ENCODE measurements around the gene DLG5. TPM values are rescaled to one million over a fixed set of nuclear protein-coding genes. Genes with fewer than 3 reads are reported as not detected.

The DLG5 gene
- total RNA-seq, 2 donors from 2014 or later: 3.2 to 6.5 TPM

DNA sequence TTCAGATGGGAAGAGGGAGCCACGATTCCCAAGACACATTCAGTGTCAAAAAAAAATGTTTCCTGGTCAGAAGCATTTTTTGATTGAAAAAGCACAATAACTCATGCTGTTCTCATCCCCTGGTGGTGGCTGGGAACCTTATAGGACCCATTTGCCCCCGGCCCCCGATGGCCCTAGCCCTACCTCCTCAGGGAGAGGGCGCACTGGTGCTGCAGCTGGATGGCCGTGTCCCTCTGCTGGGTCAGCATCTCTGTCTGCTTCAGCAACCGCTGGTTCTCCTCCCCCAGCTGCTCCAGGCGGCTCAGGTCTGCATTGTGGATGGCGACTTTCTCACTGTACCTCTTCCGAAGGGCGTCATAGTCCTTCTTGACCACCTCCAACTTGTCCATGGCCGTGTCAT is 83.3 kb downstream of the DLG5 start:
- no peak overlapping the region for H3K4me3 Mint-ChIP-seq
- no peak for ATAC-seq (replicated peaks in 1 of 2)

DNA sequence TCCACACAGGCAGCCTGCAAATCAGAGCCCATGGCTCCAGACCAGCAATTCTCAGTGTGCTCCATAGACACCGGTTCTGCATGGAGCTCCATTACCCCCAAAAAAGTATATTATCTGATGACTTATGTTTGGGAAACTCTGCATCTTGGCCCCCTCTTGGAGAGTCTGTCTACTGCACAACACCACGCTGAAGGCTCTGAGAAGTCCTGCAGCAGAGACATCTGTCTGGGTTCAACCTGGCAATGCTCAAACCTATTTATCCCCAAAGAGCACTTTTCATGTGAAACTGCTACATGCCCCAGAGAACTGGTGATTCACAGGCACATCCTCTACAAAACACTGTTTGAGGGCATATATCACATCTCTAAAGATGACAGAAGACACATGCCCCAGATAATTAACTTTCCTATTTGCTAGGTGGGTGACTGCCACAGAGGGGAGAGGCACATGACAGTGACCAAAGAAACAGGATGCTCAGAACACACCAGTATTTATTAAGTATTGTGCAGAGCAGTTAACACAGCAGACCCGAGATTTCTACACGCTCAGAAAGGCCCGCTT is 83.8 kb downstream of the DLG5 start:
- Mint-ChIP-seq H3K9me3 (no peaks in the 10 kb centered on the region), H3K27ac (no peak overlapping the region), H3K4me3 (no peak overlapping the region), H3K36me3 (ENCODE audit: insufficient read depth in 2 of 2) (no peaks in the 10 kb centered on the region), H3K27me3 (ENCODE audit: low read depth) (no peaks in the 10 kb centered on the region), H3K4me1 (ENCODE audit: low read depth) (peaks cover 2% of the 10 kb centered on the region)
- DNase-seq: no peak
- peak in 1 of 2 donors; percentile 18 for ATAC-seq (replicated peaks in 1 of 2)

More for the DNA sequence above, 83.3 kb downstream of the DLG5 start:
- H3K36me3 Mint-ChIP-seq (ENCODE audit: insufficient read depth in 2 of 2): no peaks in the 10 kb centered on the region
- H3K27ac Mint-ChIP-seq: no peak overlapping the region
- H3K9me3 Mint-ChIP-seq: no peaks in the 10 kb centered on the region
- H3K27me3 Mint-ChIP-seq (ENCODE audit: low read depth): no peaks in the 10 kb centered on the region
- DNase-seq: no peak
- H3K4me1 Mint-ChIP-seq (ENCODE audit: low read depth): no peaks in the 10 kb centered on the region

GRCh38 chr10:77841711-77842375 is 84.7 kb downstream of the DLG5 start:
- no peak for ATAC-seq (replicated peaks in 1 of 2)
- Mint-ChIP-seq H3K27ac (no peak overlapping the region), H3K27me3 (ENCODE audit: low read depth) (no peaks in the 10 kb centered on the region), H3K4me3 (no peak overlapping the region), H3K4me1 (ENCODE audit: low read depth) (peaks cover 8% of the 10 kb centered on the region), H3K36me3 (ENCODE audit: insufficient read depth in 2 of 2) (no peaks in the 10 kb centered on the region), H3K9me3 (no peaks in the 10 kb centered on the region)
- no peak for DNase-seq

- Mint-ChIP-seq H3K36me3 (ENCODE audit: insufficient read depth in 2 of 2) (no peaks in the 10 kb centered on the region), H3K27ac (no peak overlapping the region)
Measured at GRCh38 chr10:77840636-77841035, 85.9 kb downstream of the DLG5 start.

DNA sequence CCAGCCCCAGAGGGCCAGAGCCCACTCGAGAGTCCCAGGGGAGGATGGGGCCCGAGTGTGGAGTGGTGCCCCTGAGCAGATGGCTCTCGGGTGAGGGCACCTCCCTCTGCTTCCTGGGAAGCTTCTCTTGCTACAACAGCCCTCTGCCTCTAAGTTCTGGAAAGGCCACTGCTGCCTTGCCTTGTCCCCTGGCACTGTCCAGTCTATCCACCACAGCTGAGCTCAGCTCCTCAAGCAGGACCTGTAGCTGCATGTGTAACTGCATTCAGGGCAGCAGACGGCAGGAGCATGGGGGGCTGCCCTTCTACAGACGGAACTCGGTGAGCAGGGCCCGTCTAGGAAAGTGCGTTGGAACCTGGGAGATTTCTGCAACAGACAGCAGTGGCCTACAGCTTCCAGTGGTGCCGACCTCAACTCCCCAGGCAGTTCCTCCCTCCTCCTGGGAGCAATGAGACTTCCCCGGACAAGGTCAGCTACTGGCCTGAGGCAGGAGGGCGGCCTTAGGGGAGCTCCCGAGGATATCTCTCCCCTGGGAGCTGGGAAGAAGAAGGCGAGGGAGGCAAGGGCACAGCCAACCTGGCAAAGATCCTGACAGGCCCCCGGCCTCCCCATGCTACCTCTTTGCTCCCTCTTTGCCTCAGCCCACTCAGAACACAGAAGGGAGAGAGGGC is 88.5 kb downstream of the DLG5 start:
- no peak overlapping the region for H3K27ac Mint-ChIP-seq
- no peak for DNase-seq
- peaks cover 24% of the 10 kb centered on the region for H3K4me1 Mint-ChIP-seq (ENCODE audit: low read depth)
- no peak for ATAC-seq (replicated peaks in 1 of 2)
- H3K9me3 Mint-ChIP-seq: no peaks in the 10 kb centered on the region
- H3K36me3 Mint-ChIP-seq (ENCODE audit: insufficient read depth in 2 of 2): no peaks in the 10 kb centered on the region
- H3K4me3 Mint-ChIP-seq: no peak overlapping the region
- no peaks in the 10 kb centered on the region for H3K27me3 Mint-ChIP-seq (ENCODE audit: low read depth)

More at GRCh38 chr10:77840636-77841035, 85.9 kb downstream of the DLG5 start:
- no peak for ATAC-seq (replicated peaks in 1 of 2)
- Mint-ChIP-seq H3K9me3 (no peaks in the 10 kb centered on the region), H3K27me3 (ENCODE audit: low read depth) (no peaks in the 10 kb centered on the region), H3K4me3 (no peak overlapping the region), H3K4me1 (ENCODE audit: low read depth) (peaks cover 19% of the 10 kb centered on the region)
- DNase-seq: no peak

- Mint-ChIP-seq H3K4me1 (ENCODE audit: low read depth) (peaks cover 24% of the 10 kb centered on the region), H3K9me3 (no peaks in the 10 kb centered on the region), H3K27ac (peak overlapping the region; percentile 47), H3K27me3 (ENCODE audit: low read depth) (no peaks in the 10 kb centered on the region), H3K36me3 (ENCODE audit: insufficient read depth in 2 of 2) (no peaks in the 10 kb centered on the region), H3K4me3 (peak overlapping the region; percentile 36 to 63)
- peak; percentile 83 for DNase-seq
- ATAC-seq (replicated peaks in 1 of 2): peak; percentile 94 to 96
Measured at GRCh38 chr10:77837248-77837924, 89.2 kb downstream of the DLG5 start.

DNA sequence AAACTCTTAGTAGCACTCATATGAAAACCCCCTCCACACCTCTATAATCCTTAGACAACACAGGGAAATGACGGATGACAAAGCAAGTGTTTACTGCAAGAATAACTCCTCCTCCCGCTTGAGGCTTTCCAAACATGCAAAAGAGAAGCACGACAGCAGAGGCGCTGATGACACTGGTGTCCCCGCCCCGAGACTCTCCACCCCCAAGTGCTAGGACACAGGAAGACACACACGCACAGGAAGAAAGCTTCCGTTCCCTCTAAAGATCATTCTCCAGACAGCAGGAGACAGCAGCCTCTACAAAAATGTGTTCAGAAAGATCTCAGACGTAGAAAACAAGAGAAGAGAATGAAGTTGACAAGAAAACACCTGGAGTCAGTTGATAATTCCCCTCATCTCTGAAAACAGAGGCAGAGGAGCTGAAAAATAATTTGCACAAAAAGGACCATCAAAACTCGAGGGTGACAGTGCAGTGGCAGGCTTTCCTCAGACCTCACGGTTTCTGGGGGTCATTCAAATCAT is 90.2 kb downstream of the DLG5 start:
- no peaks in the 10 kb centered on the region for H3K9me3 Mint-ChIP-seq
- H3K27ac Mint-ChIP-seq: peak overlapping the region; percentile 80
- peaks cover 24% of the 10 kb centered on the region for H3K4me1 Mint-ChIP-seq (ENCODE audit: low read depth)
- peak overlapping the region; percentile 80 to 86 for H3K4me3 Mint-ChIP-seq
- no peaks in the 10 kb centered on the region for H3K27me3 Mint-ChIP-seq (ENCODE audit: low read depth)
- no peaks in the 10 kb centered on the region for H3K36me3 Mint-ChIP-seq (ENCODE audit: insufficient read depth in 2 of 2)
- DNase-seq (peak; percentile 66 to 73), ATAC-seq (replicated peaks in 1 of 2) (peak; percentile 66 to 74)

DNA sequence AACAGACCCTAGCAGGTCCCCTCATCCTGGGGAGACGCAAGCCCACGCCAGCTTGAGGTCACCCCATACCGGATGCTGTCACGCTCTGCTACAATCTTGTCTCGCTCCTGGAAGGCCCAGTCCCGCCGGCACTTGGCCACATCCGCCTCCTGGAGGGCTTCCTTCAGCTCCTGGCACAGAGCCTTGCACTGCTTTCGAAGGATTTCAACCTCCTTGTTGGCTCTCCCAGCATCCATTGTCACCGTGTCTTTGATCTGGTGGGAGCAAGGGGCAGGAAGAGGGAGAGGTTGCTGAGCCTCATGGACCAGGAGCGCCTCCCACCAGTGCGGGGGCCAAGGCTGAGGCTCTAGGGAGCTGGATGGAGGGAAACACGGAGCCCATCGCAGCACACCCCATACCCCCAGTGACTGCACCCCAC is 90.9 kb downstream of the DLG5 start:
- Mint-ChIP-seq H3K9me3 (no peaks in the 10 kb centered on the region), H3K36me3 (ENCODE audit: insufficient read depth in 2 of 2) (no peaks in the 10 kb centered on the region), H3K4me3 (peak overlapping the region in 1 of 2 donors; percentile 86), H3K27me3 (ENCODE audit: low read depth) (no peaks in the 10 kb centered on the region), H3K4me1 (ENCODE audit: low read depth) (peaks cover 24% of the 10 kb centered on the region), H3K27ac (peak overlapping the region; percentile 80)
- no peak for DNase-seq
- no peak for ATAC-seq (replicated peaks in 1 of 2)

DNA sequence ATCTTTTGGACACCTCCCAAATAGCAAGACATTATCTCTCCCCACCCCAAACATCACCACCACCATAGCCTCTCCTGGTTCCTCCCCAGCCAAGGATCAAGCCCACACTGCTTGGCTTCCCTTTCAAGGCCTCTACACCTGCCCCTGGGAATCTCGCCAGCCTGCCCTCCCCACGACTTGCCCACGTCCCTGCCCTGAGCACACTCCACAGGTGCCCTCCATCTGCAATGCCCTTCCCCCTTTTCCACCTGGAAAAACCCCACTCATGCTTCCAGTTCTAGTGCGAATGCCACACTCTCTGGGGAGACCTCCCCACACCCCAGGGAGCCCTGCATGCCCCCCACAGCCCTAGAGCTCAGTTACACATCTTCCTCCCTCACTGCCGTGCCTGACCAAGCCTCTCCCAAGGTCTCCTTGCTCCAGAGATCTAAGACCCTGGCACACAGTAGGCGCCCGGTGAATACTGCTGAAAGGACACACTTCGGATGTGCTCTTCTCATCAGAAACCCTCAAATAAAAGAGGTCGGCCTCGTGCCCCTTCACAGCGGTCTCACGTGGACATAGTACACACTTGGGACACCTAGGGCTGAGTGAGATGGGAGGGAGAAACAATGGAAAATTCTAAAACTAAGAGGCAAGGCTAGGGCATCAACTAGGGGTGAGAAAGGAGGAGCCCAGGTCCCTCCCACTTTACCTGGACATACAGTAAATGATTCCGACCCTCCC is 91.4 kb downstream of the DLG5 start:
- peak overlapping the region; percentile 7 for H3K27ac Mint-ChIP-seq
- H3K36me3 Mint-ChIP-seq (ENCODE audit: insufficient read depth in 2 of 2): no peaks in the 10 kb centered on the region
- no peak overlapping the region for H3K4me3 Mint-ChIP-seq
- H3K27me3 Mint-ChIP-seq (ENCODE audit: low read depth): no peaks in the 10 kb centered on the region
- H3K9me3 Mint-ChIP-seq: no peaks in the 10 kb centered on the region
- H3K4me1 Mint-ChIP-seq (ENCODE audit: low read depth): peaks cover 24% of the 10 kb centered on the region
- DNase-seq (no peak), ATAC-seq (replicated peaks in 1 of 2) (no peak)

DNA sequence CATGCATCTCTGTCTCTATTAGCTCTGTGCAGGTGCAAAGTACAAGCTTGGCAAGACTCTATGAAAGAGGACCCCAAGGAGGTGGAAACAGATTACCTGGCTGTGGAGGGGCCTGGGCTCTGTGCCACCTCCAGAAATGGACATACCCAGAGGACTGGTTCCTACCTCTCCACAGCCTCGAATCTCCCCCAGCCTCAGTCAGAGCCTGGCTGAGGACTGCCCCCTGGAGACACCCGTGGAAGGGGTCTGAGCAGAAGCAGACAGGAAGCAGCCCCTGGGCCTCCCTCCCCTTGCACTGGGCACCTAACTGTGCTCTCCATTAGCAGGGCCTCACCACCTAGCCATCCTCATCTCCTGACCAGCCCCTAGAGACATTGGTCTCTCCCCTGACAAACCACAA is 92.0 kb downstream of the DLG5 start:
- ATAC-seq (replicated peaks in 1 of 2) (no peak), DNase-seq (no peak)
- Mint-ChIP-seq H3K36me3 (ENCODE audit: insufficient read depth in 2 of 2) (no peaks in the 10 kb centered on the region), H3K27ac (peak overlapping the region; percentile 7), H3K4me3 (no peak overlapping the region), H3K27me3 (ENCODE audit: low read depth) (no peaks in the 10 kb centered on the region), H3K4me1 (ENCODE audit: low read depth) (peaks cover 24% of the 10 kb centered on the region), H3K9me3 (no peaks in the 10 kb centered on the region)

DNA sequence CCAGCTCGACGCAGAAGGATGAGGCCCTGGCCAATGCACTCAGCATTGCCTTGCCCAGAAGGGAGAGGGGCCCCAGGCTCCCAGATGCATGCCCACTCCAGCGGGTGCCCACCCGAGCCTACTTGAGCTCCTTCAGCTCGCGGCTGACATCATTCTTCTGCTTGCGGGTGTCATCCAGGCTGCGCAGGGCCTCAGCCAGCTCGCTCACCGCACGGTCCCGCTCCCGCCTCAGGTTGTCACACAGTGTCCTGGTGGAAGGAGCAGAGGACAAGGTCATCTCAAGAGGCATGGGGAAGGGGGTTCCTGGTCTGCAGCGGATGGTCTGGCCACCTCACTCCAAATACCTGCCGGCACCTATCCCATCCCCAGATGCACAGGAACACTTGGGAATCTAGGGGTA is 92.8 kb downstream of the DLG5 start:
- DNase-seq (no peak), ATAC-seq (replicated peaks in 1 of 2) (no peak)
- Mint-ChIP-seq H3K27ac (no peak overlapping the region), H3K4me3 (no peak overlapping the region), H3K36me3 (ENCODE audit: insufficient read depth in 2 of 2) (no peaks in the 10 kb centered on the region), H3K9me3 (no peaks in the 10 kb centered on the region), H3K27me3 (ENCODE audit: low read depth) (no peaks in the 10 kb centered on the region), H3K4me1 (ENCODE audit: low read depth) (peaks cover 24% of the 10 kb centered on the region)

GRCh38 chr10:77833225-77833624 is 93.3 kb downstream of the DLG5 start:
- Mint-ChIP-seq H3K27me3 (ENCODE audit: low read depth) (no peaks in the 10 kb centered on the region), H3K27ac (no peak overlapping the region), H3K4me3 (no peak overlapping the region)

More at GRCh38 chr10:77833225-77833624, 93.3 kb downstream of the DLG5 start:
- ATAC-seq (replicated peaks in 1 of 2): no peak
- Mint-ChIP-seq H3K9me3 (no peaks in the 10 kb centered on the region), H3K4me1 (ENCODE audit: low read depth) (peaks cover 24% of the 10 kb centered on the region), H3K36me3 (ENCODE audit: insufficient read depth in 2 of 2) (no peaks in the 10 kb centered on the region)
- no peak for DNase-seq

All from activated T-cell treated with anti-CD3 and anti-CD28 coated beads, Interleukin-2, amount 50 U/mL, for 72 hours (primary cell).